Gastroesophageal sphincter (tissue), 2 donors: ENCODE data around the gene FGF1.

ENCODE experiments used
- POLR2A ChIP-seq, 2 donors: fragments of 450-650 bp; IDR thresholded peaks; one replicate each; pipeline ENCODE4 v1.6.1; 2017; ENCODE audit warnings: antibody characterized with exemption in 2 of 2, mild to moderate bottlenecking in 2 of 2, moderate library complexity in 1 of 2
- POLR2AphosphoS5 ChIP-seq: sonication (generic); formaldehyde crosslinking; IDR thresholded peaks from one replicate; pipeline ENCODE4 v1.6.1; 2017; ENCODE audit warnings: antibody characterized with exemption

DNA sequence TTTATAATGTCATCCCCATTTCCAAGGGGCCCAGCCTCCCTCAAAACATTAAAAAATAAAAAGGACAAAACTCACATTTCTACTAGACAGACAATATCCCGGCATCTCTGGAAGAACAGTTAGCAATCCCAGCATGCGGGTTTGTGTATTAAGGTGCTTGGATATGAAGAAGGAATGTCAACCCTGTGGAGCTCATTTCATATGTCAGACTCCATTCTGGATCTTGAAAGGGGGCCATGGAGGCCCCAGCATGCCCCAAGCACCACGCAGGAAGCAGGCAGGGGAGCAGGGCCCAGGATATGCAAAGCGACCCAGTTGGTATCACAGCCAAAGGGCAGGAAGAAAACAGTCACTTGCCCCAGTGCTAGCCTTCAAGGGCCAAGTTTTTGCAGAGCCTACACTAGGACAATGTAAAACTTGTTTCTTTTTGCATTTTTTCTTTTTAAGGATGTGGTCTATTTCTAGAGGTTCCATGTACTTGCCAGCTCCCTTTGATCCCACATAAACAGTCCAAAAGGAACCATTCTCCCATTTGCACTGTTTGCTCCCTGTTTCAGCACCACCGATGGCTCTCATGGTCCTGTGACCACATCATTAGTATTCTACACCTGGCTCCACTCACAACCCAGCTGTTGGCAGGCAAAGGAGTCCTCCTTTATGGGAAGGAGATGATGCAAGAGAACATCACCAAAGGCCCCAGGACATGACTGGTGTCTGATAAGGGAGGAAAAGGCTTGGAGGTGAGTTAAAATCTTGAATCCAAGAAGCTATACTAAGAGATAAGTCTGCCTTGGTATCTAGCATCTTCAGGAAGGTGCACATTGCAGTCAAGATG lies 58.3 kb downstream of the FGF1 start:
- TF ChIP-seq POLR2A (IDR thresholded peaks at IDR 0.05) (no peak), POLR2AphosphoS5 (no peak)
